ENCODE measurements around the gene ARHGAP23. TPM values are rescaled to one million over a fixed set of nuclear protein-coding genes. Genes with fewer than 3 reads are reported as not detected.

ARHGAP23 gene
- total RNA-seq, 3 donors from 2014 or later = 6.1 to 44.6 (median 12.6) TPM

GRCh38 chr17:38440614-38441397, 12.5 kb downstream of the ARHGAP23 start:
- no peaks in the 10 kb centered on the region for H3K36me3 ChIP-seq (ENCODE audit: low read depth)
- no peaks in the 10 kb centered on the region for H3K9me3 ChIP-seq
- DNase-seq = no peak
- H3K4me1 ChIP-seq (ENCODE audit: low read depth) = no peaks in the 10 kb centered on the region
- ATAC-seq = no peak
- intact Hi-C loops (cut with DNase I, micrococcal nuclease) = no loop called here
- H3K4me3 ChIP-seq = no peak overlapping the region
- no peak for TF ChIP-seq CTCF (IDR thresholded peaks at IDR 0.05)

DNA sequence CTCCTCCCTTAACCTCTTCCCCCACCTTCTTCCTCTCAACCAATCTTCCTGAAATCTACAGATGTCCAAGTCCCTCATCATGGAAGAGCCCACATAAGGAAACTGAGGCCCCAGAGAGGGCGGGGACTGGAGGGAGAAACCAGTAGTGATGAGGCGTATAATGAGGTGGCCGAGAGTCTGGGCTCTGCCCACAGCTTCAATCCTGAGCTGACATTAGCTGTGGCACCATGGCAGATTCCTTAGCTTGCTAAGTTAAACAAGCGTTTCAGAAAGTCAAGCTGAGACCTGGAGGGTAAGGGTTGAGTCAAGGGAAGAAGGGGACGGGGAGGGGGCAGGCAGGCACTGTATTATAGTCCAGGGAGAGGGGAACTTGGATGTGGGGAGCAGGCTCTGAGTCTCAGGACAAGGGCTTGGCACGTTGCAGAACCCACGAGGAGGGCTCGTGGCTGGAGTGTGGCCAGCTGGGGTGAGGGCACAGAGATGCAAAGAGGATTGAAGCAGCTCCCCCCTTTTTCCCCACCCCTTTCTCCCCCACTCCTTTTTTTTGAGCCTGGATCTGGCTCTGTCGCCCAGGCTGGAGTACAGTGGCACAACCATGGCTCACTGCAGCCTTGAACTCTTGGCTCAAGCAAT, 13.3 kb downstream of the ARHGAP23 start:
- Histone ChIP-seq H3K9me3 (no peaks in the 10 kb centered on the region), H3K36me3 (ENCODE audit: low read depth) (no peaks in the 10 kb centered on the region), H3K4me1 (ENCODE audit: low read depth) (no peaks in the 10 kb centered on the region), H3K4me3 (no peak overlapping the region)
- intact Hi-C loops (cut with DNase I, micrococcal nuclease) = no loop called here
- no peak for TF ChIP-seq CTCF (IDR thresholded peaks at IDR 0.05)
- DNase-seq (no peak), ATAC-seq (no peak)

DNA sequence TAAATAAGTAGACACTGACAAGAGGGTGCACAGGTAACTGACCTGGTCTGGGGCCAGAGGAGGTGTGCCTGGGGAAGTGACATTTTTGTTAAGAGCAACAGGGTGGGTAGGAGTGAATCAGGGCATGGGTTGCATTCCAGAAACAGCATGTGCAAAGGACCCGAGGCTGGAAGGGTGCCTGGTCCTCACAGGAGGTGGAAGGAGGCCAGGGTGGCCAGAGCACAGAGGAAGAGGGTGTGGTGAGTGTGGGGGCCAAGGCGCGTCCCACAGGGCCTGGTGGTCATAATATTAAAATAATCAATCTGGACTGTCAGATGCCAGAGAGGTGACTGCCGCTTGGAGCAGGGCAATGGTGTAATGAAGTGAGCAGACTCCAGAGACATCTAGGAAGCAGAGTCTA, 14.3 kb downstream of the ARHGAP23 start:
- Histone ChIP-seq H3K9me3 (no peaks in the 10 kb centered on the region), H3K36me3 (ENCODE audit: low read depth) (no peaks in the 10 kb centered on the region), H3K4me1 (ENCODE audit: low read depth) (no peaks in the 10 kb centered on the region), H3K4me3 (no peak overlapping the region)
- intact Hi-C loops (cut with DNase I, micrococcal nuclease) = no loop called here
- no peak for ATAC-seq
- TF ChIP-seq CTCF (IDR thresholded peaks at IDR 0.05) = no peak
- no peak for DNase-seq

GRCh38 chr17:38443356-38444031, 15.2 kb downstream of the ARHGAP23 start:
- intact Hi-C loops (cut with DNase I, micrococcal nuclease) = no loop called here
- Histone ChIP-seq H3K4me3 (no peak overlapping the region), H3K4me1 (ENCODE audit: low read depth) (no peaks in the 10 kb centered on the region), H3K9me3 (no peaks in the 10 kb centered on the region), H3K36me3 (ENCODE audit: low read depth) (no peaks in the 10 kb centered on the region)
- DNase-seq (no peak), ATAC-seq (peak; percentile 12)
- no peak for TF ChIP-seq CTCF (IDR thresholded peaks at IDR 0.05)

GRCh38 chr17:38444151-38444550, 15.9 kb downstream of the ARHGAP23 start:
- Histone ChIP-seq H3K4me3 (no peak overlapping the region), H3K36me3 (ENCODE audit: low read depth) (no peaks in the 10 kb centered on the region), H3K4me1 (ENCODE audit: low read depth) (no peaks in the 10 kb centered on the region), H3K9me3 (no peaks in the 10 kb centered on the region)
- DNase-seq (peak in 2 of 3 donors; percentile 59 to 68), ATAC-seq (peak; percentile 83)
- intact Hi-C loops (cut with DNase I, micrococcal nuclease) = no loop called here
- peak; percentile 59 for TF ChIP-seq CTCF (IDR thresholded peaks at IDR 0.05)

Data from mucosa of descending colon (tissue), 3 donors.